ENCODE results near the gene MTR.

The MTR gene

DNA sequence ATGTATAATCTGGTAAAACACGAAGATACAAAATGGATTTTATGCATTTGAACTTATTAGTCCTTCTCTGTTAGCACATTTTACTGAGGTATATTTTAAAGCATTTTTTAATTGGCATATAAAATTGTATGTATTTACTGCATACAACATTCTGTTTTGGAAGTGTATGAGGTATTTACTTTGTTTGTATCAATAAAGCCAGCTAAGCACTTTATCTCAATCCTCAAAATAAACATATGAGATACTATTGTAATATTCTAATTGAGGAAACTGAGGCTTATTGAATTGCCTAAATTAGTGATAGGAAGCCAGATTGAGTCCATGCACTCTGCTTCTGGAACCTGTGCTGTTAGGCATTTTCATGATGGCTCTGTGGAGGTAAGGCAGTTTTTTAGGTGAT lies 65.6 kb downstream of the MTR start:
- H3K27ac ChIP-seq, result no peak overlapping the region
- TF ChIP-seq, protein P1, sequence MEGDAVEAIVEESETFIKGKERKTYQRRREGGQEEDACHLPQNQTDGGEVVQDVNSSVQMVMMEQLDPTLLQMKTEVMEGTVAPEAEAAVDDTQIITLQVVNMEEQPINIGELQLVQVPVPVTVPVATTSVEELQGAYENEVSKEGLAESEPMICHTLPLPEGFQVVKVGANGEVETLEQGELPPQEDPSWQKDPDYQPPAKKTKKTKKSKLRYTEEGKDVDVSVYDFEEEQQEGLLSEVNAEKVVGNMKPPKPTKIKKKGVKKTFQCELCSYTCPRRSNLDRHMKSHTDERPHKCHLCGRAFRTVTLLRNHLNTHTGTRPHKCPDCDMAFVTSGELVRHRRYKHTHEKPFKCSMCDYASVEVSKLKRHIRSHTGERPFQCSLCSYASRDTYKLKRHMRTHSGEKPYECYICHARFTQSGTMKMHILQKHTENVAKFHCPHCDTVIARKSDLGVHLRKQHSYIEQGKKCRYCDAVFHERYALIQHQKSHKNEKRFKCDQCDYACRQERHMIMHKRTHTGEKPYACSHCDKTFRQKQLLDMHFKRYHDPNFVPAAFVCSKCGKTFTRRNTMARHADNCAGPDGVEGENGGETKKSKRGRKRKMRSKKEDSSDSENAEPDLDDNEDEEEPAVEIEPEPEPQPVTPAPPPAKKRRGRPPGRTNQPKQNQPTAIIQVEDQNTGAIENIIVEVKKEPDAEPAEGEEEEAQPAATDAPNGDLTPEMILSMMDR (IDR thresholded peaks at IDR 0.05), result no peak
- no peak for TF ChIP-seq ZFX (IDR thresholded peaks at IDR 0.05; ENCODE audit: borderline replicate concordance)

GRCh38 chr1:236861560-236862218 lies 66.6 kb downstream of the MTR start:
- TF ChIP-seq, protein P1 (IDR thresholded peaks at IDR 0.05), result no peak
- no peak for TF ChIP-seq ZFX (IDR thresholded peaks at IDR 0.05; ENCODE audit: borderline replicate concordance)

DNA sequence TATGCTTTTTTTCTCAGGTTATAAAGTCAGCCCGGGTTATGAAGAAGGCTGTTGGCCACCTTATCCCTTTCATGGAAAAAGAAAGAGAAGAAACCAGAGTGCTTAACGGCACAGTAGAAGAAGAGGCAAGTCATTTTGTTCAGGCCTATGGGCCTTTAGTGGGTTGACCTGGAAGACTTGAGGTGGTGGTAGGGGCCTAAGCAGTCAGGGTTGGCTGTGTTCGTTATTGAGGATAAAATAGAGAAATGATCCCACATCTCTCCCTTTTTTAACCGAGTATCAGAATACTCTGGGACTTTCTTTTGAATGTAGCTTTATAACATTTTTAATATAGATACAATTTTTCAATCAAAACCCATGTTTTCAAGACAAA lies 67.1 kb downstream of the MTR start:
- TF ChIP-seq, protein P1 (IDR thresholded peaks at IDR 0.05), result no peak
- no peak for TF ChIP-seq ZFX (IDR thresholded peaks at IDR 0.05; ENCODE audit: borderline replicate concordance)
- no peak overlapping the region for H3K27ac ChIP-seq

More at GRCh38 chr1:236861560-236862218, 66.6 kb downstream of the MTR start:
- no peak overlapping the region for H3K27ac ChIP-seq

DNA sequence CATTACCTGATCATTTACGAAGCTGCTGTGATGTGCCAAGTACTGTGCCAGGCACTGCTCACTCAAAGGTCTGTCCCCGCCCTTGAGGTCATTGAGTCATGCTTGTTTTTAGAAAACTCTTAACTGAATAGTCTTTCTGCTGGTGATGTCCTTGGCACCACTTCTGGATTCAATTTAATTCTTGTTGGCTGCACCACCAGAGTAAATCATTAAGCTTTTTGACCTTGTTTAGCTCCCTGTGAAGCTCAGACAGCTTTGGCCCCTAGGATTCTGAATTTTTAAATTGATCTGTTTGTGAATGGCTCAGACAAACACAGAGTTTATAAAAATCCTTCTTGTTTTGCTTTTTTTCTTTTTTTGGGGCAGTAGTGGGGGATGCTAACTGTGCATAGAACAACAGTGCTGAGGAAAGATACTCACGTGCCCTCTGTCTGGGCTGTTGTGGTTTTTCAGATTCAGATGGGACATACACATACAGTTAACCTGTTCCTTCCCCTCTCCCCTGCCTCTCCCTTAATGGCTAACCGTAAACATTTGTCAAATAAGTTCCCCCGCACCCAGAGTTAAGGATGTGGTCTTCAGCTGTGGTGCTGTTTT lies 67.6 kb downstream of the MTR start:
- TF ChIP-seq ZFX (IDR thresholded peaks at IDR 0.05; ENCODE audit: borderline replicate concordance), result no peak
- TF ChIP-seq, protein P1 (IDR thresholded peaks at IDR 0.05), result no peak
- no peak overlapping the region for H3K27ac ChIP-seq

DNA sequence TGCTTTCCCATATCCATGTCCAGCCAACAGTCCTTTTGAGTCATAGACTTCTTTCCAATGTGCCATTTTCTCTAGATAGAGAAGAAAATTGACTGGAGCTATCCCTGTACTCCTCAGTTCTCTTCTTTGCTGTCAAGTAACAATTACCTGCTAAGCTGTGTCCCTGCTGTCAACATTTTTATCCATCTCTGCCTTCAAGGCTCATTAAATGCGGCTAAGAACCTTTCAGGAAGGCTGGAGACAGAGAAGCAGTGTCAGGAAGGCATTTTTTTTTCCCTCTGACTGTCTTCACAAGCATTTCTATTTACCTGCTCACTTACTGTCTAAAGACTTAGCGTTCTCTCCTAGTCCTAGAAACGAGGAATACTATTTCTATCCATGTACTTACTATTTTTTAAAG lies 69.1 kb downstream of the MTR start:
- TF ChIP-seq, protein P1 (IDR thresholded peaks at IDR 0.05), result no peak
- no peak for TF ChIP-seq ZFX (IDR thresholded peaks at IDR 0.05; ENCODE audit: borderline replicate concordance)

GRCh38 chr1:236864996-236865817 lies 70.1 kb downstream of the MTR start:
- TF ChIP-seq, protein P1 (IDR thresholded peaks at IDR 0.05), result no peak
- no peak for TF ChIP-seq ZFX (IDR thresholded peaks at IDR 0.05; ENCODE audit: borderline replicate concordance)
- no peak overlapping the region for H3K27ac ChIP-seq

More for the DNA sequence above, 69.1 kb downstream of the MTR start:
- no peak overlapping the region for H3K27ac ChIP-seq

DNA sequence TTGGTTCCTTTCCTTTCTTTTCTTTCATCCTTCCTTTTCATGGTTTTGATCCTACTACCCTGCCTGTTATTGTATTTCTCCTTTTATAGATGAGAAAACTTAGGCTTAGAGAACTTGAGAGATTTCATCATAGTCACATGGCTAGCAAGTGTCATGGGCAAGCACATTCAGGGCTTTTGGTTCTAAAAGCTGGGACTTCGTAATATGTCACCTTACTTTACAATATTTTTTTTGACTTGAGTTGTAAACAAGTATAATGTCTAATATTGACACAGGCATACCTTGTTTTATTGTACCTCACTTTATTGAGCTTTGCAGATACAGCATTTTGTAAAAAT lies 70.7 kb downstream of the MTR start:
- TF ChIP-seq, protein P1 (IDR thresholded peaks at IDR 0.05), result no peak
- TF ChIP-seq ZFX (IDR thresholded peaks at IDR 0.05; ENCODE audit: borderline replicate concordance), result no peak
- no peak overlapping the region for H3K27ac ChIP-seq
